GM23248 (cell line): ENCODE results near the gene SKI.

ENCODE experiments used
- EZH2 ChIP-seq: fragments of 200-600 bp; sonication (generic); IDR thresholded peaks from 2 replicates; pipeline ENCODE4 v1.6.1; 2018; ENCODE audit warnings: antibody characterized with exemption, mild to moderate bottlenecking; ENCODE audit not compliant: insufficient read depth, poor library complexity, severe bottlenecking
- EZH2phosphoT487 ChIP-seq: fragments of 200-600 bp; sonication (generic); IDR thresholded peaks from 2 replicates; pipeline ENCODE4 v1.6.1; 2018; ENCODE audit warnings: antibody characterized with exemption, moderate library complexity, mild to moderate bottlenecking, low read depth; ENCODE audit not compliant: insufficient read depth

DNA sequence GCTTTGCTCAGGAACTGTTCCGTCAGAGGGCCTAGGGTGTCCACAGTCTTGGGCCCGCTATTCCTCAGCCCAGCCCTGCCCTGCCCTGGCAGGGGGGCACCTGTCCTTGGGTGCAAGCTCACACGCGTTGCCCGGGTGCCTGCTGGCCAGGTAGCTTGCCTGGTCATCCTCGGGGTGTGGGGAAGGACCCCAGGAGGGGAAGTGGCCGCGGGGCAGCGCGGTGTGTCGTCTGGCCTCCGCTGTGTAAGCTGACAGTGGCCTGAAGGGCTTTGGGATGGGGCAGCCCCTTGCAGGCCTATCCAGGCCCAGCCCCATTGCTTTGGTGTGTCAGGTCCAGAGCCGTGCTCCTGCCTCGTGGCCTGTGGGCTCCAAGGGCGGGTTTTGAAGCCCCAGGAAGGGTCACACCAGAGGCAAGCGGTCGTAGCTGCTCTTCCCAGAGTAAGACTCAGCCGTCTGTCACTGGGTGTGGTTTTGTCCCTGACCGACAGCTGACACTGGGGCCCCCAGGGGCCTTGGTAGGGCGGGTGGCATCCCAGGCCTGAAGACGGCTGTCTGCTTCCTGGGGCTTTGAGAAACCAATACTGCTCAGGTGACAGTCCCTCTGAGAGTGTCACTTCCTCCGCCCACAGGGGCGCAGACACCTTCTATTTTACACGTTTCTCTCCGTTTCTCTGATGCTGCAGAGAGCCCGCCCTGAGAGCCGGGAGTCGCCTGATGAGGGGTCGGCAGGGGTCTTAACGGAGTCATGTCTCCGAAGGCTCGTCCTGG is 72.1 kb downstream of the SKI start:
- no peak for TF ChIP-seq EZH2
- no peak for TF ChIP-seq EZH2phosphoT487
